ENCODE measurements around the gene ZBED1. TPM values are rescaled to one million over a fixed set of nuclear protein-coding genes. Genes with fewer than 3 reads are reported as not detected.

The ZBED1 gene
- polyA plus RNA-seq, 1 experiment = 26.3 TPM

- H3K27me3 ChIP-seq (ENCODE audit: control insufficient read depth, insufficient read depth, low read length) = no peaks in the 10 kb centered on the region
- DNase-seq (ENCODE audit: low read depth) = no peak
- no peaks in the 10 kb centered on the region for H3K36me3 ChIP-seq (ENCODE audit: control insufficient read depth, insufficient read depth, low read length)
- POLR2A ChIA-PET = no interaction called here
- no peak for TF ChIP-seq CTCF (IDR thresholded peaks at IDR 0.05; ENCODE audit: insufficient read depth, low read depth, low read length)
- no peak overlapping the region for H3K4me3 ChIP-seq (ENCODE audit: low read depth, low read length)
- CTCF ChIA-PET = no interaction called here
Observed at GRCh38 chrX:2469196-2469685, 31.5 kb downstream of the ZBED1 start.

GRCh38 chrX:2468261-2469195, 32.2 kb downstream of the ZBED1 start:
- no peaks in the 10 kb centered on the region for H3K36me3 ChIP-seq (ENCODE audit: control insufficient read depth, insufficient read depth, low read length)
- DNase-seq (ENCODE audit: low read depth) = no peak
- ChIA-PET POLR2A (no interaction called here), CTCF (no interaction called here)
- no peak for TF ChIP-seq CTCF (IDR thresholded peaks at IDR 0.05; ENCODE audit: insufficient read depth, low read depth, low read length)
- H3K27me3 ChIP-seq (ENCODE audit: control insufficient read depth, insufficient read depth, low read length) = no peaks in the 10 kb centered on the region
- no peak overlapping the region for H3K4me3 ChIP-seq (ENCODE audit: low read depth, low read length)

- DNase-seq (ENCODE audit: low read depth) = no peak
- no peaks in the 10 kb centered on the region for H3K36me3 ChIP-seq (ENCODE audit: control insufficient read depth, insufficient read depth, low read length)
- ChIA-PET POLR2A (no interaction called here), CTCF (no interaction called here)
- no peaks in the 10 kb centered on the region for H3K27me3 ChIP-seq (ENCODE audit: control insufficient read depth, insufficient read depth, low read length)
- no peak for TF ChIP-seq CTCF (IDR thresholded peaks at IDR 0.05; ENCODE audit: insufficient read depth, low read depth, low read length)
- no peak overlapping the region for H3K4me3 ChIP-seq (ENCODE audit: low read depth, low read length)
Observed at GRCh38 chrX:2466876-2467656, 33.7 kb downstream of the ZBED1 start.

GRCh38 chrX:2464677-2465166, 36.1 kb downstream of the ZBED1 start:
- TF ChIP-seq CTCF (IDR thresholded peaks at IDR 0.05; ENCODE audit: insufficient read depth, low read depth, low read length) = no peak
- Histone ChIP-seq H3K4me3 (ENCODE audit: low read depth, low read length) (no peak overlapping the region), H3K27me3 (ENCODE audit: control insufficient read depth, insufficient read depth, low read length) (no peaks in the 10 kb centered on the region), H3K36me3 (ENCODE audit: control insufficient read depth, insufficient read depth, low read length) (no peaks in the 10 kb centered on the region)
- DNase-seq (ENCODE audit: low read depth) = no peak
- ChIA-PET CTCF (no interaction called here), POLR2A (no interaction called here)
